ENCODE measurements around the gene UNC5A. TPM values are rescaled to one million over a fixed set of nuclear protein-coding genes. Genes with fewer than 3 reads are reported as not detected.
"Not testable (repeated sequence)": the region's sequence is repeated elsewhere in the genome, so short reads cannot be mapped to it uniquely, and the experiment has no call there.

The UNC5A gene
- total RNA-seq, 4 donors from 2014 or later: 0.48 TPM; not detected in 3

DNA sequence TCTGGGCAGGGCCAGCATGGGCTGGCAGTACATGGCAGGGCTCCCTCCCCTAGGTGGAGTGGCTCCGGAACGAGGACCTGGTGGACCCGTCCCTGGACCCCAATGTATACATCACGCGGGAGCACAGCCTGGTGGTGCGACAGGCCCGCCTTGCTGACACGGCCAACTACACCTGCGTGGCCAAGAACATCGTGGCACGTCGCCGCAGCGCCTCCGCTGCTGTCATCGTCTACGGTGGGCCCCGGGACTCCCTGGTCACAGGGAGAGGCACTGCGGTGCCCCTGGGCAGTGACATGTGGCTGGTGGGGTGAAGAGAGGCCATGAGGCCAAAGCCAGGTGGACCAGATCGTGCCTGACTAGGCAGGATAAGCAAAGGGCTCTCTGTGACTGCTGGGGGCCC lies 58.4 kb downstream of the UNC5A start:
- Histone ChIP-seq H3K36me3 (no peaks in the 10 kb centered on the region), H3K9me3 (no peaks in the 10 kb centered on the region), H3K4me1 (no peaks in the 10 kb centered on the region), H3K4me3 (no peak overlapping the region), H3K27ac (no peak overlapping the region), H3K27me3 (no peaks in the 10 kb centered on the region)
- intact Hi-C loops (cut with DNase I; ENCODE audit: low total_unique reads): no loop called here
- DNase-seq: no peak
- no peak for TF ChIP-seq POLR2A (IDR thresholded peaks at IDR 0.05)
- no peak for TF ChIP-seq CTCF (IDR thresholded peaks at IDR 0.05)

DNA sequence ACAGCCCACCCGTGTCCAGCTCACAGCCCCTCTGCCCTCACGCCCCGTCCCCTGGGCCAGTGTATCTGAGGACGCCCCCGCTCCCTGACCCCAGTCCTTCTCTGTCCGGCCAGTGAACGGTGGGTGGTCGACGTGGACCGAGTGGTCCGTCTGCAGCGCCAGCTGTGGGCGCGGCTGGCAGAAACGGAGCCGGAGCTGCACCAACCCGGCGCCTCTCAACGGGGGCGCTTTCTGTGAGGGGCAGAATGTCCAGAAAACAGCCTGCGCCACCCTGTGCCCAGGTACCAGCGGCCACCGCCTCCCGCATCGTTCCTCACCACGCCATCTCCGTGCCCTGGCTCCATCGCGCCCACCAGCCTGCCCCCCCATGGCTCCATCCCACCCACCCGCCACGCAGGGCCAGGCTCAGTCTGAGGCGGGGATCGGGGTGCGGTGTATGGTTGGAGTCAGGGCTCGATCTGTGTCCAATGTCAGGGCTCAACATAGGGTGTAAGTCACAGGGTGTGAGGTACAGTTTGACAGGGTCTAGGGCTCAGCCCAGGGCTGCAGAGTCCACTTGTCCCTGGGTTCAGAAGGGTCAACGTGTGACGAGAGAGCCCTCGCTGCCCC lies 59.2 kb downstream of the UNC5A start:
- H3K27me3 ChIP-seq: no peaks in the 10 kb centered on the region
- H3K27ac ChIP-seq: no peak overlapping the region
- TF ChIP-seq CTCF (IDR thresholded peaks at IDR 0.05) (no peak), POLR2A (IDR thresholded peaks at IDR 0.05) (no peak)
- no peaks in the 10 kb centered on the region for H3K4me1 ChIP-seq
- H3K9me3 ChIP-seq: no peaks in the 10 kb centered on the region
- H3K4me3 ChIP-seq: no peak overlapping the region
- no peak for DNase-seq
- intact Hi-C loops (cut with DNase I; ENCODE audit: low total_unique reads): no loop called here
- H3K36me3 ChIP-seq: no peaks in the 10 kb centered on the region

- H3K9me3 ChIP-seq: no peaks in the 10 kb centered on the region
- intact Hi-C loops (cut with DNase I; ENCODE audit: low total_unique reads): no loop called here
- DNase-seq: no peak
- H3K36me3 ChIP-seq: no peaks in the 10 kb centered on the region
- no peak overlapping the region for H3K4me3 ChIP-seq
- no peaks in the 10 kb centered on the region for H3K27me3 ChIP-seq
- H3K4me1 ChIP-seq: no peaks in the 10 kb centered on the region
- TF ChIP-seq CTCF (IDR thresholded peaks at IDR 0.05) (no peak), POLR2A (IDR thresholded peaks at IDR 0.05) (no peak)
- H3K27ac ChIP-seq: no peak overlapping the region
These were observed 59.8 kb downstream of the UNC5A start for GRCh38 chr5:176870110-176870591.

GRCh38 chr5:176870644-176871043 lies 60.3 kb downstream of the UNC5A start:
- H3K9me3 ChIP-seq; H3K27ac ChIP-seq; H3K36me3 ChIP-seq; H3K4me1 ChIP-seq; H3K4me3 ChIP-seq; intact Hi-C loops (cut with DNase I; ENCODE audit: low total_unique reads); DNase-seq; H3K27me3 ChIP-seq: not testable (repeated sequence)

DNA sequence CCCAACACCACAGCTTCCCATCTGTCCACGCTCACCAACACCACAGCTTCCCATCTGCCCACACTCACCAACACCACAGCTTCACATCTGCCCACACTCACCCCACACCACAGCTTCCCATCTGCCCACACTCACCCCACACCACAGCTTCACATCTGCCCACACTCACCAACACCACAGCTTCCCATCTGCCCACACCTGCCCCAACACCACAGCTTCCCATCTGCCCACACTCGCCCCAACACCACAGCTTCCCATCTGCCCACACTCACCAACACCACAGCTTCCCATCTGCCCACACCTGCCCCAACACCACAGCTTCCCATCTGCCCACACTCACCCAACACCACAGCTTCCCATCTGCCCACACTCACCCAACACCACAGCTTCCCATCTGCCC lies 62.2 kb downstream of the UNC5A start:
- H3K9me3 ChIP-seq; DNase-seq; H3K27ac ChIP-seq; H3K27me3 ChIP-seq; H3K36me3 ChIP-seq; H3K4me1 ChIP-seq; intact Hi-C loops (cut with DNase I; ENCODE audit: low total_unique reads); H3K4me3 ChIP-seq: not testable (repeated sequence)

- H3K36me3 ChIP-seq; H3K9me3 ChIP-seq; intact Hi-C loops (cut with DNase I; ENCODE audit: low total_unique reads); H3K27ac ChIP-seq; DNase-seq; H3K27me3 ChIP-seq; H3K4me1 ChIP-seq; H3K4me3 ChIP-seq: not testable (repeated sequence)
These were observed 62.7 kb downstream of the UNC5A start for GRCh38 chr5:176873011-176873410.

Measured in uterus (tissue), 4 donors.